Common myeloid progenitor, CD34-positive (primary cell): ENCODE measurements around the gene KCNMA1.

Source experiments
- CTCF ChIA-PET: fragments of 350-600 bp; sonication (Branson Sonifier 250); formaldehyde crosslinking; loops from one replicate; lab custom pipeline; 2021; ENCODE audit warnings: antibody characterized with exemption; lab: Charles Lee
- POLR2A ChIA-PET: fragments of 350-600 bp; sonication (Branson Sonifier 250); formaldehyde crosslinking; loops from one replicate; lab custom pipeline; 2021; ENCODE audit warnings: antibody characterized with exemption; lab: Charles Lee
- DNase-seq, 3 donors: peaks; one replicate each; pipeline versions ENCODE4 v3.0.0 to v3.0.0-alpha.2; 2013
- H3K27ac ChIP-seq, 2 experiments: 1 replicate in 1 of 2; 2 replicates in 1 of 2; pipeline ENCODE4 v1.7.0; 2013; ENCODE audit warnings: inconsistent platforms in 2 of 2, low read length in 2 of 2, mild to moderate bottlenecking in 2 of 2, low read depth in 1 of 2, moderate library complexity in 1 of 2; ENCODE audit not compliant: severe bottlenecking in 2 of 2, insufficient read depth in 1 of 2, poor library complexity in 1 of 2
- H3K27me3 ChIP-seq, 5 experiments: replicated peaks in 2 of 5; 1 replicate in 3 of 5; 2 replicates in 2 of 5; pipeline versions ENCODE4 v1.6.1 to v1.7.0; 2013; ENCODE audit warnings: low read length in 4 of 5, mild to moderate bottlenecking in 2 of 5, moderate library complexity in 2 of 5, inconsistent platforms in 1 of 5; ENCODE audit not compliant: insufficient read depth in 5 of 5, control insufficient read depth in 4 of 5
- H3K36me3 ChIP-seq, 4 experiments: 1 replicate in 2 of 4; 2 replicates in 2 of 4; pipeline versions ENCODE4 v1.6.1 to v1.7.0; 2013; ENCODE audit warnings: low read length in 3 of 4, control low read depth in 1 of 4, mild to moderate bottlenecking in 1 of 4; ENCODE audit not compliant: control insufficient read depth in 4 of 4, insufficient read depth in 4 of 4
- H3K4me1 ChIP-seq, 4 experiments: 1 replicate in 3 of 4; 2 replicates in 1 of 4; pipeline versions ENCODE4 v1.6.1 to v1.7.1; 2013; ENCODE audit warnings: low read length in 3 of 4, mild to moderate bottlenecking in 3 of 4, control low read depth in 1 of 4, inconsistent platforms in 1 of 4, moderate library complexity in 1 of 4; ENCODE audit not compliant: control insufficient read depth in 4 of 4, insufficient read depth in 4 of 4; ENCODE audit errors: control extremely low read depth in 1 of 4
- H3K4me3 ChIP-seq, 7 experiments: 1 replicate in 4 of 7; 2 replicates in 3 of 7; pipeline versions ENCODE4 v1.5.1 to v1.7.0; 2013; ENCODE audit warnings: mild to moderate bottlenecking in 7 of 7, low read length in 6 of 7, moderate library complexity in 6 of 7, inconsistent platforms in 2 of 7, low read depth in 2 of 7, control low read depth in 1 of 7; ENCODE audit not compliant: insufficient read depth in 4 of 7, control insufficient read depth in 1 of 7; ENCODE audit errors: extremely low read depth in 1 of 7
- H3K9me3 ChIP-seq, 5 experiments: 1 replicate in 4 of 5; 2 replicates in 1 of 5; pipeline versions ENCODE4 v1.6.1 to v1.7.1; 2013; ENCODE audit warnings: low read length in 4 of 5, mild to moderate bottlenecking in 2 of 5, inconsistent platforms in 1 of 5, low read depth in 1 of 5, moderate library complexity in 1 of 5; ENCODE audit not compliant: control insufficient read depth in 4 of 5, insufficient read depth in 2 of 5; ENCODE audit errors: control extremely low read depth in 1 of 5
- WGBS: methylation state at CpG from one replicate; pipeline ENCODE4 v1.1.5; 2013; ENCODE audit not compliant: insufficient coverage; 5-methylcytosine and 5-hydroxymethylcytosine counted together

The KCNMA1 gene

GRCh38 chr10:77072361-77072835 lies 565.2 kb downstream of the KCNMA1 start:
- no peaks in the 10 kb centered on the region for H3K9me3 ChIP-seq
- ChIA-PET CTCF (no interaction called here), POLR2A (no interaction called here)
- no peak overlapping the region for H3K4me3 ChIP-seq
- WGBS, result 95% methylated on average over 9 of the region's 10 CpGs
- H3K36me3 ChIP-seq, result no peaks in the 10 kb centered on the region
- DNase-seq, result no peak
- no peak overlapping the region for H3K27ac ChIP-seq
- H3K4me1 ChIP-seq, result no peaks in the 10 kb centered on the region
- no peaks in the 10 kb centered on the region for H3K27me3 ChIP-seq

GRCh38 chr10:77071956-77072355 lies 565.7 kb downstream of the KCNMA1 start:
- H3K4me3 ChIP-seq, result no peak overlapping the region
- peaks cover 0 to 2% (median 0%) of the 10 kb centered on the region in 5 experiments for H3K9me3 ChIP-seq
- CTCF ChIA-PET, result no interaction called here
- no peak overlapping the region for H3K27ac ChIP-seq
- POLR2A ChIA-PET, result no interaction called here
- H3K36me3 ChIP-seq, result no peaks in the 10 kb centered on the region
- no peaks in the 10 kb centered on the region for H3K27me3 ChIP-seq
- DNase-seq, result no peak
- no peaks in the 10 kb centered on the region for H3K4me1 ChIP-seq
- WGBS, result 78% methylated on average over 3 of the region's 3 CpGs

- H3K27ac ChIP-seq, result no peak overlapping the region
- no peaks in the 10 kb centered on the region for H3K27me3 ChIP-seq
- no peaks in the 10 kb centered on the region for H3K36me3 ChIP-seq
- DNase-seq, result no peak
- 97% methylated on average over 4 of the region's 4 CpGs for WGBS
- POLR2A ChIA-PET, result no interaction called here
- CTCF ChIA-PET, result no interaction called here
- no peak overlapping the region for H3K4me3 ChIP-seq
- H3K4me1 ChIP-seq, result no peaks in the 10 kb centered on the region
- H3K9me3 ChIP-seq, result peaks cover 0 to 2% (median 0%) of the 10 kb centered on the region in 5 experiments
Measured at GRCh38 chr10:77071001-77071511, 566.6 kb downstream of the KCNMA1 start.

GRCh38 chr10:77070346-77070745 lies 567.3 kb downstream of the KCNMA1 start:
- ChIA-PET POLR2A (no interaction called here), CTCF (no interaction called here)
- Histone ChIP-seq H3K36me3 (no peaks in the 10 kb centered on the region), H3K27me3 (no peaks in the 10 kb centered on the region), H3K4me1 (no peaks in the 10 kb centered on the region), H3K9me3 (peaks cover 0 to 2% (median 0%) of the 10 kb centered on the region in 5 experiments), H3K27ac (no peak overlapping the region), H3K4me3 (no peak overlapping the region)
- DNase-seq, result no peak
- 97% methylated on average over 3 of the region's 5 CpGs for WGBS

GRCh38 chr10:77068969-77069368 lies 568.6 kb downstream of the KCNMA1 start:
- Histone ChIP-seq H3K4me3 (no peak overlapping the region), H3K36me3 (no peaks in the 10 kb centered on the region), H3K27ac (no peak overlapping the region), H3K27me3 (no peaks in the 10 kb centered on the region), H3K9me3 (peaks cover 0 to 2% (median 0%) of the 10 kb centered on the region in 5 experiments), H3K4me1 (no peaks in the 10 kb centered on the region)
- WGBS, result 95% methylated on average over 2 of the region's 3 CpGs
- DNase-seq, result no peak
- ChIA-PET CTCF (interaction anchor here (1.6 kb wide), 1 partner anchor 64 kb away, joined by 4 read pairs; no protein-coding TSS in a partner anchor), POLR2A (no interaction called here)

- POLR2A ChIA-PET, result no interaction called here
- DNase-seq, result no peak
Measured at GRCh38 chr10:77068272-77068671, 569.3 kb downstream of the KCNMA1 start.

GRCh38 chr10:77062381-77062780 lies 575.2 kb downstream of the KCNMA1 start:
- Histone ChIP-seq H3K9me3 (peaks cover 0 to 2% (median 0%) of the 10 kb centered on the region in 5 experiments), H3K36me3 (no peaks in the 10 kb centered on the region), H3K27ac (no peak overlapping the region), H3K4me3 (no peak overlapping the region), H3K27me3 (no peaks in the 10 kb centered on the region), H3K4me1 (no peaks in the 10 kb centered on the region)
- 96% methylated on average over 3 of the region's 3 CpGs for WGBS
- DNase-seq, result no peak
- CTCF ChIA-PET, result no interaction called here
- POLR2A ChIA-PET, result no interaction called here

More at GRCh38 chr10:77068272-77068671, 569.3 kb downstream of the KCNMA1 start:
- Histone ChIP-seq H3K9me3 (peaks cover 0 to 2% (median 0%) of the 10 kb centered on the region in 5 experiments), H3K36me3 (no peaks in the 10 kb centered on the region), H3K27me3 (no peaks in the 10 kb centered on the region), H3K4me3 (no peak overlapping the region), H3K27ac (no peak overlapping the region), H3K4me1 (no peaks in the 10 kb centered on the region)
- 100% methylated on average over 4 of the region's 4 CpGs for WGBS
- CTCF ChIA-PET, result interaction anchor here (1.6 kb wide), 1 partner anchor 63 kb away, joined by 4 read pairs; no protein-coding TSS in a partner anchor
